B cell (primary cell): ENCODE data around the gene AGBL4. TPM values are rescaled to one million over a fixed set of nuclear protein-coding genes. Genes with fewer than 3 reads are reported as not detected.

Source experiments
- ATAC-seq: fragments of 200-7000 bp; cut with Tn5 transposase; one replicate; pipeline ENCODE4 v1.10.0; 2021; ENCODE audit warnings: low read depth, mild to moderate bottlenecking, moderate number of reproducible peaks, moderate library complexity
- CTCF ChIA-PET: fragments of 350-600 bp; sonication (Branson Sonifier 250); formaldehyde crosslinking; loops from one replicate; lab custom pipeline; 2021; ENCODE audit warnings: antibody characterized with exemption, inconsistent platforms; lab: Charles Lee
- POLR2A ChIA-PET: fragments of 350-600 bp; sonication (Branson Sonifier 250); formaldehyde crosslinking; loops from one replicate; lab custom pipeline; 2021; ENCODE audit warnings: antibody characterized with exemption; lab: Charles Lee
- DNase-seq: peaks from one replicate; pipeline ENCODE4 v3.0.0; 2013
- H2AFZ ChIP-seq: 2 replicates; pipeline ENCODE4 v1.6.1; 2012; ENCODE audit warnings: mild to moderate bottlenecking, low read depth, low read length; ENCODE audit not compliant: insufficient read depth, poor library complexity, severe bottlenecking
- H3K27ac ChIP-seq, 2 donors: 1 replicate in 1 of 2; 2 replicates in 1 of 2; pipeline ENCODE4 v1.5.1; 2012 to 2013; ENCODE audit warnings: low read length in 2 of 2, mild to moderate bottlenecking in 2 of 2, moderate library complexity in 1 of 2
- H3K27me3 ChIP-seq, 4 experiments: fragments of 200-600 bp in 1 of 4; sonication (generic) in 1 of 4; replicated peaks in 1 of 4; 1 replicate in 2 of 4; 2 replicates in 2 of 4; pipeline versions ENCODE4 v1.6.1 to v1.7.0; 2013 to 2016; ENCODE audit warnings: low read length in 3 of 4, mild to moderate bottlenecking in 2 of 4, mixed read lengths in 1 of 4, moderate library complexity in 1 of 4; ENCODE audit not compliant: insufficient read depth in 4 of 4, control insufficient read depth in 3 of 4; ENCODE audit errors: control extremely low read depth in 1 of 4
- H3K36me3 ChIP-seq, 2 experiments: replicated peaks in 1 of 2; 1 replicate in 1 of 2; 2 replicates in 1 of 2; pipeline versions ENCODE4 v1.6.1 to v1.7.1; 2013; ENCODE audit warnings: low read length in 1 of 2; ENCODE audit not compliant: insufficient read depth in 2 of 2, control insufficient read depth in 1 of 2; ENCODE audit errors: control extremely low read depth in 1 of 2, extremely low read depth in 1 of 2
- H3K4me1 ChIP-seq, 2 donors: fragments of 200-600 bp in 1 of 2; sonication (generic) in 1 of 2; 1 replicate in 1 of 2; 2 replicates in 1 of 2; pipeline versions ENCODE4 v1.5.1 to v1.6.1; 2013 to 2017; ENCODE audit warnings: low read length in 2 of 2; ENCODE audit not compliant: control insufficient read depth in 2 of 2, insufficient read depth in 2 of 2
- H3K4me2 ChIP-seq: replicated peaks from 2 replicates; pipeline ENCODE3; 2012; ENCODE audit warnings: mild to moderate bottlenecking, low read depth, low read length; ENCODE audit not compliant: poor library complexity, severe bottlenecking
- H3K4me3 ChIP-seq, 5 experiments: fragments of 200-600 bp in 1 of 5; sonication (generic) in 1 of 5; 1 replicate in 3 of 5; 2 replicates in 2 of 5; pipeline versions ENCODE4 v1.5.1 to v1.7.0; 2011 to 2016; ENCODE audit warnings: low read length in 4 of 5, mild to moderate bottlenecking in 4 of 5, low read depth in 2 of 5, control low read depth in 1 of 5, moderate library complexity in 1 of 5; ENCODE audit not compliant: insufficient read depth in 1 of 5; ENCODE audit errors: control extremely low read depth in 1 of 5, extremely low read depth in 1 of 5
- H3K79me2 ChIP-seq: fragments of 200-600 bp; sonication (generic); one replicate; pipeline ENCODE4 v1.6.0; 2016; ENCODE audit warnings: low read length; ENCODE audit not compliant: control insufficient read depth, insufficient read depth
- H3K9ac ChIP-seq: fragments of 200-600 bp; sonication (generic); 2 replicates; pipeline ENCODE4 v1.6.1; 2017; ENCODE audit warnings: mild to moderate bottlenecking, low read length, moderate library complexity
- H3K9me3 ChIP-seq, 3 donors: one replicate each; pipeline versions ENCODE4 v1.6.1 to v1.7.1; 2013; ENCODE audit warnings: low read length in 2 of 3; ENCODE audit not compliant: control insufficient read depth in 2 of 3, insufficient read depth in 1 of 3; ENCODE audit errors: control extremely low read depth in 1 of 3
- H4K20me1 ChIP-seq: 2 replicates; pipeline ENCODE4 v1.6.0; 2012; ENCODE audit warnings: mild to moderate bottlenecking, low read length; ENCODE audit not compliant: insufficient read depth, control insufficient read depth, poor library complexity, severe bottlenecking
- H3K27ac Mint-ChIP-seq: one replicate; pipeline ENCODE4 v1.8.0; 2021; ENCODE audit warnings: mixed read lengths
- H3K27me3 Mint-ChIP-seq: one replicate; pipeline ENCODE4 v1.8.0; 2021; ENCODE audit warnings: mixed read lengths
- H3K4me1 Mint-ChIP-seq: one replicate; pipeline ENCODE4 v1.8.0; 2021; ENCODE audit warnings: mixed read lengths
- H3K4me3 Mint-ChIP-seq: one replicate; pipeline ENCODE4 v1.8.0; 2021; ENCODE audit warnings: mixed read lengths
- H3K9me3 Mint-ChIP-seq: one replicate; pipeline ENCODE4 v1.8.0; 2022; ENCODE audit warnings: mixed read lengths; ENCODE audit not compliant: insufficient read depth
- CTCF ChIP-seq: fragments of 200-600 bp; IDR thresholded peaks from one replicate; pipeline ENCODE4 v1.8.0; 2022; ENCODE audit warnings: antibody characterized with exemption, mild to moderate bottlenecking
- EZH2 ChIP-seq: IDR thresholded peaks from 2 replicates; pipeline ENCODE4 v1.6.1; 2012; ENCODE audit warnings: borderline replicate concordance, low read depth, mild to moderate bottlenecking, moderate library complexity, low read length; ENCODE audit not compliant: insufficient read depth, poor library complexity, severe bottlenecking
- WGBS: methylation state at CpG from one replicate; pipeline ENCODE4 v1.1.5; 2013; ENCODE audit warnings: missing lambda C conversion rate; ENCODE audit not compliant: insufficient coverage; 5-methylcytosine and 5-hydroxymethylcytosine counted together
- intact Hi-C: fragments of 100-400 bp; cut with micrococcal nuclease; formaldehyde crosslinking; loops from one replicate; pipeline ENCODE4 v1.10.0; 2022
- polyA plus RNA-seq: library from polyadenylated mRNA; depleted of rRNA; stranded (reverse); fragments of >200 nt; gene quantifications from 2 replicates; pipeline ENCODE4 v1.2.3, GENCODE V29; 2012
- total RNA-seq, 2 donors: library from RNA; stranded (reverse); fragments of 120-200 nt in 1 of 2; gene quantifications; 1 replicate in 1 of 2; 2 replicates in 1 of 2; pipeline versions ENCODE4 v1.2.3 to v1.2.4, GENCODE V29; 2013 to 2022

The AGBL4 gene
- total and polyA plus RNA-seq, 2 donors (not counting 1 experiment from before 2014, with no cell fraction given) = 0.07 to 0.12 TPM

DNA sequence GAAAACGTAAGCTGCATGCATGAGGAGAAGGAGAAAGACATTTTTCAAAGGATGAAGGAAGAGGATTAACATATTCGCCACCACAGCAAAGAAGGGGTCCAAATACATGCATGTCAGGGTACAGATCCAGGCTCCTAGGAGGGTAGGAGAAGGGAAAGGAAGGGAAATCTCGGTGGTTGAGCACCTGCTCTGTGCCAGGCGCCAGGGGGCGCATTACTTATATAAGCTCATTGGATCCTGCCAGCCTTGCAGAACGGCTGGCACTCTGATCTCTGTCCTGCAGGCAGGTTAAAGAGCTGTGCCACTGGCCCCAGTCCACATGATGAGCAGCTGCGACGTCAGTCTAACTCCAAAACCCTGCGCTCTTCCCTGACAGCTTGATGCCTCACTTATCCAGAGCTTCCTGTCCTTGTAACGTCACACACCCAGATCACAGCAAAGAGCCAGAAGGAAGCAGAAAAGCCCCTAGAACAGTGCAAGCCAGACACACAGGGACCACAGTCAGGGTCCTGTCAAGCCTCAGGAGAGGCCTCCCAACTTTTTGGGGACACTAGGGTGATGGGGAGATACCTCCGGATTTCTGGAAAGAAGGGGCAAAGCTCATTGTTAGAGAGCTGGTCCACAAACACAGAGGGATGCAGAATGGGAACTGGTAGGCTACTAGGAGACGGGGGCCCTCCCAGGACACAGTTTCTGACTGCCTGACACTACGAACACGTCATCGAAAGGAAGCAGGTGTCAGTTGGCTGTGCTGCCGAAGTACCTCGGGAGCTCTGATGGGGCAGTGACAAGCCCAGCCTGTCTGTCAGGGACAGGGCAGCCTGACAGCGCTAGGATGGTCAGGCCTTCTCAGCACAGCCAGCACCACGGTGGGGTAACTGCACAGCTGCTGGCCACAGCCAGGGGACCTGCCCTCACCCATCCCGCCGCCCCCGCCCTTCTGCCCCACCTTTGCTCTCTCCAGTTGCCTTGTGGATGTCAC is 1346.2 kb downstream of the AGBL4 start:
- intact Hi-C loops = loop anchor here (2.0 to 10.0 kb wide), 2 partner anchors 73 to 1667 kb away; no protein-coding TSS in a partner anchor
- ChIA-PET CTCF (interaction anchor here (0.7 to 8.9 kb wide), 44 partner anchors 9 to 1671 kb away, joined by 3 to 228 read pairs (median 4); no protein-coding TSS in a partner anchor), POLR2A (no interaction called here)
- no peaks in the 10 kb centered on the region for H4K20me1 ChIP-seq
- DNase-seq = peak; percentile 67
- Mint-ChIP-seq H3K27ac (no peak overlapping the region), H3K9me3 (no peaks in the 10 kb centered on the region), H3K4me3 (peak overlapping the region; percentile 62), H3K4me1 (peaks cover 7% of the 10 kb centered on the region), H3K27me3 (peaks cover 23% of the 10 kb centered on the region)
- H3K4me3 ChIP-seq = no peak overlapping the region
- H3K9me3 ChIP-seq = no peaks in the 10 kb centered on the region
- peak overlapping the region; percentile 49 for H3K4me2 ChIP-seq
- peaks cover 0 to 8% of the 10 kb centered on the region in 2 donors for H3K4me1 ChIP-seq
- no peaks in the 10 kb centered on the region for H3K36me3 ChIP-seq
- peaks cover 0 to 2% (median 0%) of the 10 kb centered on the region in 4 experiments for H3K27me3 ChIP-seq
- peak overlapping the region; percentile 44 for H2AFZ ChIP-seq
- no peak overlapping the region for H3K27ac ChIP-seq
- H3K9ac ChIP-seq = no peak overlapping the region
- no peaks in the 10 kb centered on the region for H3K79me2 ChIP-seq
- TF ChIP-seq CTCF (peak; percentile 80), EZH2 (no peak)
- ATAC-seq = peak; percentile 49
- 50% methylated on average over 20 of the region's 22 CpGs for WGBS

- ChIA-PET POLR2A (no interaction called here), CTCF (interaction anchor here (0.7 to 8.9 kb wide), 37 partner anchors 8 to 284 kb away, joined by 3 to 228 read pairs (median 5); no protein-coding TSS in a partner anchor)
- 20% methylated on average over 1 of the region's 2 CpGs for WGBS
- Histone ChIP-seq H2AFZ (no peak overlapping the region), H4K20me1 (no peaks in the 10 kb centered on the region), H3K27me3 (peaks cover 0 to 2% (median 0%) of the 10 kb centered on the region in 4 experiments), H3K4me1 (peaks cover 0 to 8% of the 10 kb centered on the region in 2 donors), H3K36me3 (no peaks in the 10 kb centered on the region), H3K4me2 (no peak overlapping the region), H3K9ac (no peak overlapping the region), H3K27ac (no peak overlapping the region), H3K4me3 (no peak overlapping the region), H3K9me3 (no peaks in the 10 kb centered on the region), H3K79me2 (no peaks in the 10 kb centered on the region)
- DNase-seq (no peak), ATAC-seq (no peak)
- intact Hi-C loops = loop anchor here (2.0 to 10.0 kb wide), 2 partner anchors 74 to 1668 kb away; no protein-coding TSS in a partner anchor
- peaks cover 7% of the 10 kb centered on the region for H3K4me1 Mint-ChIP-seq
- H3K4me3 Mint-ChIP-seq = no peak overlapping the region
- H3K27me3 Mint-ChIP-seq = peaks cover 23% of the 10 kb centered on the region
- no peaks in the 10 kb centered on the region for H3K9me3 Mint-ChIP-seq
- no peak overlapping the region for H3K27ac Mint-ChIP-seq
- TF ChIP-seq EZH2 = no peak
- no peak for TF ChIP-seq CTCF
Observed at GRCh38 chr1:48676822-48677221, 1346.9 kb downstream of the AGBL4 start.
